Osteoblast (primary cell): ENCODE data around the gene RALGDS. TPM values are rescaled to one million over a fixed set of nuclear protein-coding genes. Genes with fewer than 3 reads are reported as not detected.
"Not testable (repeated sequence)": the region's sequence is repeated elsewhere in the genome, so short reads cannot be mapped to it uniquely, and the experiment has no call there.

Experiments used
- DNase-seq: peaks from one replicate; pipeline ENCODE4 v3.0.0; 2011; ENCODE audit warnings: low spot score, mixed read lengths; ENCODE audit not compliant: insufficient read length; ENCODE audit errors: missing footprints
- H2AFZ ChIP-seq: 2 replicates; pipeline ENCODE4 v1.6.0; 2011; ENCODE audit warnings: mild to moderate bottlenecking, low read length
- H3K27ac ChIP-seq: 2 replicates; pipeline ENCODE4 v1.5.1; 2011; ENCODE audit warnings: mild to moderate bottlenecking, low read depth, low read length, moderate library complexity
- H3K27me3 ChIP-seq: 2 replicates; pipeline ENCODE4 v1.6.0; 2012; ENCODE audit warnings: mild to moderate bottlenecking, control low read depth, inconsistent platforms, low read length, moderate library complexity; ENCODE audit not compliant: insufficient read depth
- H3K36me3 ChIP-seq: 2 replicates; pipeline ENCODE4 v1.5.1; 2011; ENCODE audit warnings: mild to moderate bottlenecking, low read length, control low read depth, moderate library complexity; ENCODE audit not compliant: insufficient read depth
- H3K4me1 ChIP-seq: 2 replicates; pipeline ENCODE4 v1.5.1; 2011; ENCODE audit warnings: mild to moderate bottlenecking, low read length, control low read depth, moderate library complexity; ENCODE audit not compliant: insufficient read depth
- H3K4me2 ChIP-seq: 2 replicates; pipeline ENCODE4 v1.6.0; 2011; ENCODE audit warnings: mild to moderate bottlenecking, low read length; ENCODE audit not compliant: insufficient read depth
- H3K4me3 ChIP-seq: fragments of 200-600 bp; sonication (generic); 3 replicates; pipeline ENCODE4 v1.5.1; 2012; ENCODE audit warnings: mild to moderate bottlenecking, low read length, inconsistent platforms; ENCODE audit not compliant: insufficient read depth
- H3K79me2 ChIP-seq: 2 replicates; pipeline ENCODE4 v1.6.0; 2012; ENCODE audit warnings: mild to moderate bottlenecking, low read length, control low read depth, inconsistent platforms; ENCODE audit not compliant: insufficient read depth
- H3K9me3 ChIP-seq: 2 replicates; pipeline ENCODE4 v1.5.1; 2011; ENCODE audit warnings: low read depth, low read length, control low read depth
- H4K20me1 ChIP-seq: 2 replicates; pipeline ENCODE4 v1.6.0; 2012; ENCODE audit warnings: mild to moderate bottlenecking, low read length, control low read depth; ENCODE audit not compliant: insufficient read depth
- CTCF ChIP-seq: IDR thresholded peaks from 2 replicates; pipeline ENCODE4 v1.5.1; 2011; ENCODE audit warnings: mild to moderate bottlenecking, low read depth, low read length, moderate library complexity; ENCODE audit errors: extremely low read depth
- total RNA-seq: library from RNA; depleted of rRNA; stranded (reverse); fragments of >200 nt; gene quantifications from 2 replicates; pipeline ENCODE4 v1.2.3, GENCODE V29; 2012

The RALGDS gene
- total RNA-seq, 1 donor: 11.2 TPM

- no peaks in the 10 kb centered on the region for H3K36me3 ChIP-seq
- no peak for TF ChIP-seq CTCF
- H3K4me3 ChIP-seq: no peak overlapping the region
- no peaks in the 10 kb centered on the region for H4K20me1 ChIP-seq
- no peaks in the 10 kb centered on the region for H3K9me3 ChIP-seq
- no peaks in the 10 kb centered on the region for H3K27me3 ChIP-seq
- H3K79me2 ChIP-seq: no peaks in the 10 kb centered on the region
- H3K4me1 ChIP-seq: no peaks in the 10 kb centered on the region
- H2AFZ ChIP-seq: no peak overlapping the region
- H3K27ac ChIP-seq: no peak overlapping the region
- DNase-seq: peak; percentile 58
- no peak overlapping the region for H3K4me2 ChIP-seq
Observed at GRCh38 chr9:133088146-133088750, 32.8 kb downstream of the RALGDS start.

GRCh38 chr9:133087429-133088145 lies 33.5 kb downstream of the RALGDS start:
- Histone ChIP-seq H3K9me3 (no peaks in the 10 kb centered on the region), H3K27me3 (no peaks in the 10 kb centered on the region), H2AFZ (no peak overlapping the region), H3K4me2 (no peak overlapping the region), H3K4me3 (no peak overlapping the region), H3K36me3 (no peaks in the 10 kb centered on the region), H3K27ac (no peak overlapping the region), H3K79me2 (no peaks in the 10 kb centered on the region), H4K20me1 (no peaks in the 10 kb centered on the region), H3K4me1 (no peaks in the 10 kb centered on the region)
- DNase-seq: peak; percentile 67
- no peak for TF ChIP-seq CTCF

- H3K79me2 ChIP-seq: no peaks in the 10 kb centered on the region
- H3K4me2 ChIP-seq: no peak overlapping the region
- no peaks in the 10 kb centered on the region for H3K36me3 ChIP-seq
- H3K27me3 ChIP-seq: no peaks in the 10 kb centered on the region
- no peaks in the 10 kb centered on the region for H4K20me1 ChIP-seq
- H3K9me3 ChIP-seq: no peaks in the 10 kb centered on the region
- no peak overlapping the region for H2AFZ ChIP-seq
- no peak for TF ChIP-seq CTCF
- DNase-seq: no peak
- no peaks in the 10 kb centered on the region for H3K4me1 ChIP-seq
- no peak overlapping the region for H3K27ac ChIP-seq
- H3K4me3 ChIP-seq: no peak overlapping the region
Observed at GRCh38 chr9:133086894-133087293, 34.1 kb downstream of the RALGDS start.

GRCh38 chr9:133086212-133086860 lies 34.7 kb downstream of the RALGDS start:
- not testable (repeated sequence) for H4K20me1 ChIP-seq, H3K27me3 ChIP-seq, H3K4me2 ChIP-seq, H3K36me3 ChIP-seq, H2AFZ ChIP-seq, H3K4me3 ChIP-seq, H3K9me3 ChIP-seq, DNase-seq, H3K79me2 ChIP-seq, H3K4me1 ChIP-seq, H3K27ac ChIP-seq

GRCh38 chr9:133083688-133084087 lies 37.4 kb downstream of the RALGDS start:
- H3K79me2 ChIP-seq, DNase-seq, H3K4me3 ChIP-seq, H3K9me3 ChIP-seq, H3K4me1 ChIP-seq, H3K36me3 ChIP-seq, H3K27ac ChIP-seq, H4K20me1 ChIP-seq, H3K4me2 ChIP-seq, H2AFZ ChIP-seq: not testable (repeated sequence)
- H3K27me3 ChIP-seq: peaks cover 23% of the 10 kb centered on the region

- peaks cover 38% of the 10 kb centered on the region for H3K27me3 ChIP-seq
Observed at GRCh38 chr9:133081957-133082644, 38.9 kb downstream of the RALGDS start.

More at GRCh38 chr9:133081957-133082644, 38.9 kb downstream of the RALGDS start:
- H2AFZ ChIP-seq, H3K4me2 ChIP-seq, H4K20me1 ChIP-seq, DNase-seq, H3K27ac ChIP-seq, H3K36me3 ChIP-seq, H3K9me3 ChIP-seq, H3K79me2 ChIP-seq, H3K4me1 ChIP-seq, H3K4me3 ChIP-seq: not testable (repeated sequence)
